HG02610 (cell line): ENCODE data around the gene RXRB.
A peak's percentile ranks its signal among the peaks of the same experiment; 100 is the strongest.
"Not testable (repeated sequence)": the region's sequence is repeated elsewhere in the genome, so short reads cannot be mapped to it uniquely, and the experiment has no call there.

Source experiments
- ATAC-seq: cut with Tn5 transposase; IDR thresholded peaks from one replicate; pipeline ENCODE4 v1.9.1; 2021; ENCODE audit warnings: mild to moderate bottlenecking, moderate library complexity; ENCODE audit not compliant: unreplicated experiment

RXRB gene

DNA sequence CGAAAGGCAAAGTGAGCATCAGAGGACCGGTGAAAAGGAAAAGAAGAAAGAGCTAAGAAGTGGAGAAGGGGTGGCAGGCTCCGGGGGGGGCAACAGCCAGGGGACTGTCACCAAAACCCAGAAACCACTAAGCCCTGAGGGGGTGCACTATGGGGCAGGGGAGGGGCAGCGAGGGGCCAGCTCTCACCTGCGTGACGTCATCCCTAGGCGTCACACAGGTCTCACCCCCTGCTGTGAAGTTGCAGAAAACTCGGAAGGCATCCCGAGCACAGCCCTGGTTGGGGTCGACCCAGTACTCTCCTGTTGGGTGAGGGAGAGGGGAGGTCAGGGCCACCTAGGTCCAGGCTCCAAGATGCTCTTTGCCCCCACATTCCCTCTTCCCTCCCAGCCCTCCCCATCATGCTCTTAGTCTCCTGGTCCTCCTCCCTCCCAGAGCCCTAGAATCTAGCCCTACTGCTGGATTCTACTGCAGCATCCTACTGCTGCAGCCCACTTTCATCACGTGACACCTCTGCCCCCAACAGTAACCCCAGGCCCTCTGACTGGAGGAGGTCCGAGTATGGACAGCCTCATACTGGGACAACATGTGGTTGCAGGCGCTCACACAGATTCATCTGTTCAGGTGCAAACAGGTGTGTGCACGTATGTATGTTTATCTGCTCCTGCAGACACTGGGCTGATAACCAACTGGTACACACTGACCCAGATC is 35.6 kb downstream of the RXRB start:
- no peak for ATAC-seq

DNA sequence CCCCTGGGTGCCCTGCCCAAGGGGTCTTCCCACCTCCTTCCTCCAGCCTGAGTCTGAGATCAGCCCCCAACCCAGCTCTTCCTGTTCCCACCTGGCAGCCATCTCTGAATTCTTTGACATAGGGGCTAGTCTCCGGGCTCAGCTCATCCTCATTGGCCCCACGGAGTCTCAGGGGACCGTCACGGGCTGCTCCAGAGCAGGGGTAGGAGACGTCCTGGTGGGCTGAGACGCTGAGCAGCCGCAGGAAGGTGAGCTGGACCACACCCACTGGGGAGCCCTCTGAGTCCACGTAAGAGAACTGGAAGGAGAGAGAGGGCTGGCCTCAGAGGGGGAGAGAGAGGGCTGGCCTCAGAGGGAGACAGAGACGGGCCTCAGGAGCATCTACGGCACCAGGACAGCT is 36.3 kb downstream of the RXRB start:
- ATAC-seq: no peak

DNA sequence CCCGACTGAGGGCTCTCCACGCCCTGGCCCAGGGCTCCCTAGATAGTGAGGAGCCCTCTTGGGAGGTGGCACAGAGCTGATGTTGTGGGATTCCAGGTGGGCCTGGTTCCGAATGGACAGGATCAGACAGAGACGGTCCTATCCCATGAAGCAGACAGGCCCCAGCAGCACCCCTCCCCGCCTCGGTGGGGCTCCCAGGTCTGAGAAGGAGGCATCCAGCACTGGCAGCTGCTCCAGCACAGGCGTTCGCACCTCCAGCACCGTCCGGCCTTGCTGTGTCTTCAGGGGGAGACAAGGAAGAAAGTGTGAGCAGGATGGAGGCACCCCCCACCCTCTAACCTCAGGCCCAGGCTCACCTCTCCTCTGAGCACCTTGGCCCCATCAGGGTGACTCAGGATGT is 36.9 kb downstream of the RXRB start:
- ATAC-seq: no peak

DNA sequence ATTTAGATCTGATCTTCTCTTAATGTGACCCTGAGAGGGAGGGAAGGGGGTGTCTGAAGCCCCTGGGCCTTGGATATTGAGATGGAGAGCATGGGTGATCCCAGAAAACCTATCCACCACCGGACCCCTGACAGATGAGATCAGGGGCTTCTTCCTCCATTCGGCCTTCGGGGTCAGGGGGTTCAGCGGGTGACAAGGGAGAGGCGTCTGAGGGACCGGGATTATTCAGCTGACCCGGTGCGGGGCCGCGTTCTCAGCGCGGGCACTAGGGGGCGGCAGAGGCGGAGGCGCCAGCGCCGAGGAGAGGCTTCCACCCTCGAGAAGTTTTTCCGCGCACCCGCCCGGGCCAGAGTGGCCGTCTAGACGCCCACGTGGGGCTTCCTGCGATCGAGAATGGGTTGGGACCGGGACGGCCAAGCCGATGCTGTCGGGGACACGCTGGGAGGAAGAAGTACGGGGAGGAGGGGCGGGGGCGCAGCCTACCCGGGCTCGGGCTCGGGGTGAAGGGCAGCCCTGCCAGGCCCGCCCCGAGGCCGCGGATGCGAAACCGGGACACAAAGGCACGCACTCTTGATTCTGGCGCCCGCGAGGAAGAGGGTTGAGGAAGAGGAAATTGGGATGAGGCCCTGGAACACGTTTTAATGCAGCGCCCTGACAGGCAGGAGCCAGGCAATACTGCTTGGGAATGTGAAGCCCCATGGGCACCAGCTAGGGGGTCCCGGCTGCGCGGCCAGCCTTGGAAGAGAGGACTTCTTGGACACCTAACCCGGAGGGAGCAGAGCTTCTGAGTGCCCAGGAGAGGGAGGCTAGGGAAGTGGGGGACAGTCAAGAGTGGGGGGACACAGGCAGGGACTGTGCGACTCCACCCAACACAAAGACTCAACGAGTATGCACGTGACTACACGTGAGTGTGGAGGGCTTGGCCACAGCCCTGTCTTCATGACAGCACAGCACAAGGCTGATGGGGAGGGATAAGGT is 38.8 kb downstream of the RXRB start:
- ATAC-seq: peak; percentile 60

DNA sequence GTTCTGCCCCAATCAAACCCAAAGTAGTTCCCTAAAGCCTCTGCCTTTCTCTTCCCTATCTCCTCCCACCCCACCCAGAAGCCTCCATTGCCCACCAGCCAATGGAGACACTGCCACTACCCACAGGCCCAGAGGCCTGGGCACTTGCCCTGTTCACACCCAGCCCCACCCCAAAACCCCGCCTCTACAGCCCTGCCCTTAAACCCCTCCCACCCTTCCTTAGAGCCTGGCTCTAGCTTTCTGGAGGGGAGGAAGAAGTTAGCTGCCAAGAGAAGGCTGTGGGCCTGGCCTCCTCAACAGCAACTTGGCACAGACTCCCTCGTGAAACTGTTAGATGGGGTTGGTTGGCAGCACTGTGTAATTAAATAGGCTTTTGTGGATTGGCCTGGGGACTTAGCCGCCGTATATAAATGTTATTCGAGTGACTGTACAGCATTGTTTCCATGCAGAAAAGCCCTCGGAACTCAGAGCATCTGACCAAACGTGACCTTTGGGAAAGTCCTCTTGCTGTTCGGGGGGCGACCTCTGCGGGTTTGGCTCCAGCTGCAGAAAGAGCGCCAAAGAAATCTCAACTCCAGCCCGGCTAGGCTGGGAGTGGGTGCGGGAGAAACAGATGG is 39.6 kb downstream of the RXRB start:
- ATAC-seq: no peak

DNA sequence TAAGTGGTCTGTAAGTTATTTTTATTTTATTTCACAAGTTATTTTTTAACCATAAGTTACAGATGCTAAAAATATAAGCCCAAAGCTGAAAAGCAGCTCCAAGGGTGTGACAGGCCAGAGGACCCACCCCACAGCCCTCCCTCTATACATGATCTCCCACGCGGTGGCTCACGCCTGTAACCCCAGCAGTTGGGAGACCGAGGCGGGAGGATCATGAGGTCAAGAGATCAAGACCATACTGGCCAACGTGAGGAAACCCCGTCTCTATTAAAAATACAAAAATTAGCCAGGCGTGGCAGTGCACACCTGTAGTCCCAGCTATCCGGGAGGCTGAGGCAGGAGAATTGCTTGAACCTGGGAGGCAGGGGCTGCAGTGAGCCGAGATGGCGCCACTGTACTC is 40.4 kb downstream of the RXRB start:
- no peak for ATAC-seq

DNA sequence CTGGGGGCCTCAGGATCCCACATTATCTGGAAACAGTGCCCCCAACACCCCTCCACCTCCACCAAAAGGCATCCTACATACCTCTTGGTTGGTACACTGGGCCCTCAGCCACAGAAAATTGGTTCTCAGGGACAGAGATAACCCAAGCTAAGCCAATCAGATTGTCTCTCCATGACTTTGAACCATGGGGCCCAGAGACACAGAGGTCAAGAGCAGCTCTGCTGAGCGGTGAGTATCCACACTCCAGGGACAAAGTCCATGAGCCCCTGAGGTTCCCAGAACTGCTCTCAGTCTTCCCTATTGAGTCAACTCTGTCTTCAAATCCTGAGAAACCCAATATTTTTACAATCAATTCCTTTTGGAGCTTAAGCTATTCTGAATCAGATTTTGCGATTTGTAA is 43.5 kb downstream of the RXRB start:
- no peak for ATAC-seq

DNA sequence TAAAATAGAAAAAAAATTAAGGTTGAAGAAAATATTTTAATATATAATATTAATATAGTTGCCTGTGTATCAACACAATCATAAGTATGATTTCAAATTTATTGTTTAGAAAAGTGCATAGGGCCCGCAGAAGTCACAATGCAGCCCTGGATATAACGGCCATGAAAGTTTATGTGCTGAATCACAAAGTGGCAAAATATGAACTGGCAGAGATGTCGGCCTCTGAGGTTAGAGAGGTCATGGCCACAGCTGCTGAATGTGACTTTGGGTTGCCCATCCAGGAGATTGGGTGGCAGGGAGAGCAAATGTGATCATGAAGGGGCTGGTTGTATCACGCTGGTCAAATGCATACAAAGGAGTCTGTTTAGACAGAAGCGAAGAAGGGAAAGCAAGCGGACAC is 43.9 kb downstream of the RXRB start:
- ATAC-seq: no peak

DNA sequence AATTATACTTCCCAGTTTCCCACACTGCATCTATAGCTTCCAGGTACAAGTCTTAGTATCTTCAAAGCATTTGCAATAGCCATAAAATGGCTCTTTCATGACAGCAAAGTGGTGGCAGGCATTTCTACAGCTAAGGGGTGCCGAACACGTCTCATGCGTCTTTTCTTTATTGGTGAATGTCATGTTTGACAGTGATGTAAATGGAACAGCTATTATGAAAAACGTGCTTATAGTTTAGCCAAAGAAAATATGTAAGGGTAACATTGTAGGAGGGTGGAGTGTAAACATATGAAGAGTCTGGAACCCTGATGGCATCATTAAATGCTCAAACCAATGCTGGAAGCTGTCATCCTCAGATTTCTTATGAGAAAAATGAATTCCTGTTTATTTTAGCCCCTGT is 46.1 kb downstream of the RXRB start:
- no peak for ATAC-seq

DNA sequence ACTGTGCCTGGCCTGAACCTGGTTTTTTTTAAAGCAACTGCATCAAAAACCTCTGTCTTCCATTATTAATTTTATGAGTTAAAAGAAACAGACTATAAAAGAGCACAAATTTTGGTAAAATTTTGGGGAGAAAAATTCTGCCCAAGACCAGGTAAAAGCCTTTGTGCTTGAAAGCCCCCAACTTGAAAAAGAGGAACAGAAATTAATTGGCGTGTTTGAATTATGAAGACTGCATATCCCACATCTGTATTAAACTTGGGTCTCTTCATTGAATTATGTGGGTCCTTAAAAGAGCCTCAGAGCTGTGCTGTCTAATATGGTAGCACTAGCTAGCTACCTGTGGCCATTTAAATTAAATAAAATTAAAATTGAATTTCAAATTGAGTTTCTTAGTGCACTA is 49.4 kb downstream of the RXRB start:
- no peak for ATAC-seq

DNA sequence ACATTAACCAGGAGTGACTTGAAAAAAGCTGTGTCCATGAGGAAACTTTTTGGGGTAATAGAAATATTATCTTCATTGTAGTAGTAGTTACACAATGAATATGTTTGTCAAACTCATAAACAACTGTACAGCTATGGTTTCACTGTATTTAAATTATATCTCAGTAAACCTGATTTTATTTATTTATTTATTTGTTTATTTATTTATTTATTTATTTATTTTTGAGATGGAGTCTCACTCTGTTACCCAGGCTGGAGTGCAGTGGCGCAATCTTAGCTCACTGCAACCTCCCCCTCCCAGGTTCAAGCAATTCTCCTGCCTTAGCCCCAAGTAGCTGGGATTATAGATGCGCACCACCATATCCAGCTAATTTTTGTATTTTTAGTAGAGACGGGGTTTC is 49.9 kb downstream of the RXRB start:
- ATAC-seq: not testable (repeated sequence)

DNA sequence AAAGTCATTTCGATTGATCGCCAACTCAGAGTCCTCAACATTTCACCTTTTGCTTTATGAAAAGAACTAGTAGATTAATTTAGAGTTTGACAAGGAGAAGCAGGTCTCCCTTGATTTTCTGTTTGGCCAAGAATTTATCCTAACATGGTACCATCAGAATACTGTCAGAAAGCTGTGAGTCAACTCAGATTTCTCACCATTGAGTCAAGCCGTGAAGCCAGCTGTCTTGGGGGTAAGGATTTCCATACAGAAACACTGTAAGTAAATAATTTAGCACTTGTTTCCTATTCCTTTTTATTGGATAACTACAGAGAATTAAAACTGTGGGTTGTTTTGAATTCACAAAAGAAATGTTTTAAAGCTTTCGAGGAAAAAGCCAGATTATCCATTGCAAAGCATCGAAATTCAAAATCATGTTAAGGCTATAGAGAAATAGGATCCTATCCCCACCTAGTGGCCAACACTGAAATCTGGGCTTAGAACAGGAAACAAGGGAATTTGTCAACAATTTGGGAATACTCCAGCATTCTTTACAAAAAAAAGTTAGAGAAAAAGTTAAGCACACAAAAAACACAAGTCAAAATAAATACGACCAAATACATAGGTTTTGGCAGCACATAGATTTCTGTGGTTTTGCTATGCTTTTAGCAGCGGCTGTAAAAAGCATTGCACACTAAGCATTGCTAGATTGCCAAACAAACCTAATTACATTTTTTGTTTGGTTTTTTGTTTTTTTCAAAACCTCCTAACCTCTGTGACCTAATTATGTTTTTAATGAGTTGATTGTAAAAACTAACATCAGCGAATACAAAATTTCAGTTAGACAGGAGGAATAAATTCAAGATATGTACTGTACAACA is 52.4 kb downstream of the RXRB start:
- no peak for ATAC-seq

DNA sequence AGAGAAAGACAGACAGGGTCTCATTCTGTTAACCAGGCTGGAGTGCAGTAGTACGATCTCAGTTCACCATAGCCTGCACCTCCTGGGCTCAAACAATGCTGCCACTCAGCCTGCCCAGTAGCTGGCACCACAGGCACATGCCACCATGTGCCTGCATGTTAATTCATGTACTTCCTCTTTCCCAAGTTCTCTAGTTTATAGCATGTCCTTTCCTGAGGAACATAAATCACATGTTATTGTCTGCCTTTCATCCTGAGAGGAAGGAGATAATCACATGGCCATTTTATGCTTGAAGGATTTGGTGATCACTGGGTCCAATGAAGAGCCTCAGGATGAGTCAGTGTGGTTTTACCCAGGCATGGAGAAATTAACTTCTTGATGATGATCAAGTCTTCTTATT is 56.1 kb downstream of the RXRB start:
- no peak for ATAC-seq
